Measurements from ENCODE around the gene ECI2.

Gene ECI2

DNA sequence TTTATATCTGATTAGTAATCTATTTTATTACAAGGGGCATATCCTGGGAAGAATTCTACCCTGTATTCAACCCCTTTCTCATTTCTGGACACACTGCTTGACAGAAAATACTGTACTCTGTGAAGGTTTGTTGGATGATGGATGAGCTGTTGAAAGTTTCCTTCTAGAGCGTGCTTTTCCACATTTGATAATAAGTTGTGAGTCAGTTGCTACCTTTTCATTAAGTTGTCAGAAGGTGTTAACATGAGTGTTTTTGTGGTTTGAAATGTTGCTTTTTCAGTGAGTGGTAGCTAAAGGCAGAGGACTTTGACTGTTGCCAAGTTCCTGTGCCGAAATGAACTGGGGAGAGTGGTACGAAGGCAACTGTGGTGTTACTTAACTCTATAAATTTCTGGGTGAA, 3.9 kb upstream of the ECI2 start:
- H3K27ac ChIP-seq (ENCODE audit: extremely low read depth, low read depth, low read length), result no peak overlapping the region
- H3K36me3 ChIP-seq (ENCODE audit: control insufficient read depth in 2 of 2, insufficient read depth in 1 of 2, low read length in 2 of 2), result no peaks in the 10 kb centered on the region
- POLR2A ChIA-PET, result no interaction called here
- CTCF ChIA-PET, result interaction anchor here (0.7 to 1.3 kb wide), 3 partner anchors 13 to 1389 kb away, joined by 3 to 6 read pairs (median 4); partner anchors contain the start of gene MYLK4
- H3K9me3 ChIP-seq (ENCODE audit: control insufficient read depth, insufficient read depth, low read depth, low read length), result no peaks in the 10 kb centered on the region
- H3K4me3 ChIP-seq (ENCODE audit: low read depth, low read length), result no peak overlapping the region
- H3K4me1 ChIP-seq (ENCODE audit: control insufficient read depth, insufficient read depth, low read length), result peaks cover 5% of the 10 kb centered on the region; the same call in 1 of the 2 replicates
- TF ChIP-seq ZNF843 (tag by site-specific recombination; IDR thresholded peaks at IDR 0.05) (peak; percentile 76; the same call in 1 of the 2 replicates), ZNF391 (tag by site-specific recombination; IDR thresholded peaks at IDR 0.05; ENCODE audit: borderline replicate concordance, low read depth) (no peak), ZNF629 (tag by site-specific recombination; IDR thresholded peaks at IDR 0.05) (peak; percentile 70), SETDB1 (IDR thresholded peaks at IDR 0.05; ENCODE audit: insufficient read length, low read length) (no peak), ZNF248 (tag by site-specific recombination; IDR thresholded peaks at IDR 0.05) (no peak), OVOL3 (tag by site-specific recombination; IDR thresholded peaks at IDR 0.05) (no peak), ZBTB17 (tag by site-specific recombination; IDR thresholded peaks at IDR 0.05) (0 out of 2 replicates have a peak, but pooled peaks have one; percentile 28), ZNF837 (tag by site-specific recombination; IDR thresholded peaks at IDR 0.05) (no peak), ZNF146 (tag by site-specific recombination; IDR thresholded peaks at IDR 0.05) (0 out of 2 replicates have a peak, but pooled peaks have one; percentile 17), ZNF624 (tag by site-specific recombination; IDR thresholded peaks at IDR 0.05) (no peak), ZNF600 (tag by site-specific recombination; IDR thresholded peaks at IDR 0.05) (no peak), ZNF202 (tag by site-specific recombination; IDR thresholded peaks at IDR 0.05; ENCODE audit: borderline replicate concordance) (no peak), ZNF221 (tag by site-specific recombination; IDR thresholded peaks at IDR 0.05; ENCODE audit: borderline replicate concordance) (no peak), ZNF132 (tag by site-specific recombination; IDR thresholded peaks at IDR 0.05; ENCODE audit: borderline replicate concordance) (no peak), SP7 (tag by site-specific recombination; IDR thresholded peaks at IDR 0.05) (peak; percentile 100), ZNF350 (tag by site-specific recombination; IDR thresholded peaks at IDR 0.05) (no peak), HOXC10 (CRISPR knock-in tag; IDR thresholded peaks at IDR 0.05) (no peak), ZNF211 (tag by site-specific recombination; IDR thresholded peaks at IDR 0.05; ENCODE audit: low read depth) (no peak), ZNF549 (tag by site-specific recombination; IDR thresholded peaks at IDR 0.05) (no peak), ZEB2 (tag by site-specific recombination; IDR thresholded peaks at IDR 0.05) (no peak), ZNF404 (tag by site-specific recombination; IDR thresholded peaks at IDR 0.05) (no peak), HOXA7 (CRISPR knock-in tag; IDR thresholded peaks at IDR 0.05; ENCODE audit: borderline replicate concordance) (no peak), GLI2 (tag by site-specific recombination; IDR thresholded peaks at IDR 0.05; ENCODE audit: borderline replicate concordance, low read depth) (peak; percentile 85; the same call in 1 of the 2 replicates), KLF10 (tag by site-specific recombination; IDR thresholded peaks at IDR 0.05) (no peak), ZNF184 (tag by site-specific recombination; IDR thresholded peaks at IDR 0.05) (no peak), ZNF654 (tag by site-specific recombination; IDR thresholded peaks at IDR 0.05; ENCODE audit: low read depth) (no peak), FEZF1 (tag by site-specific recombination; IDR thresholded peaks at IDR 0.05) (peak; percentile 77)
- TF ChIP-seq, protein P1, sequence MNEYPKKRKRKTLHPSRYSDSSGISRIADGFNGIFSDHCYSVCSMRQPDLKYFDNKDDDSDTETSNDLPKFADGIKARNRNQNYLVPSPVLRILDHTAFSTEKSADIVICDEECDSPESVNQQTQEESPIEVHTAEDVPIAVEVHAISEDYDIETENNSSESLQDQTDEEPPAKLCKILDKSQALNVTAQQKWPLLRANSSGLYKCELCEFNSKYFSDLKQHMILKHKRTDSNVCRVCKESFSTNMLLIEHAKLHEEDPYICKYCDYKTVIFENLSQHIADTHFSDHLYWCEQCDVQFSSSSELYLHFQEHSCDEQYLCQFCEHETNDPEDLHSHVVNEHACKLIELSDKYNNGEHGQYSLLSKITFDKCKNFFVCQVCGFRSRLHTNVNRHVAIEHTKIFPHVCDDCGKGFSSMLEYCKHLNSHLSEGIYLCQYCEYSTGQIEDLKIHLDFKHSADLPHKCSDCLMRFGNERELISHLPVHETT (tag by site-specific recombination; IDR thresholded peaks at IDR 0.05), result no peak; the same call in 1 of the 2 replicates
- TF ChIP-seq, protein P2, sequence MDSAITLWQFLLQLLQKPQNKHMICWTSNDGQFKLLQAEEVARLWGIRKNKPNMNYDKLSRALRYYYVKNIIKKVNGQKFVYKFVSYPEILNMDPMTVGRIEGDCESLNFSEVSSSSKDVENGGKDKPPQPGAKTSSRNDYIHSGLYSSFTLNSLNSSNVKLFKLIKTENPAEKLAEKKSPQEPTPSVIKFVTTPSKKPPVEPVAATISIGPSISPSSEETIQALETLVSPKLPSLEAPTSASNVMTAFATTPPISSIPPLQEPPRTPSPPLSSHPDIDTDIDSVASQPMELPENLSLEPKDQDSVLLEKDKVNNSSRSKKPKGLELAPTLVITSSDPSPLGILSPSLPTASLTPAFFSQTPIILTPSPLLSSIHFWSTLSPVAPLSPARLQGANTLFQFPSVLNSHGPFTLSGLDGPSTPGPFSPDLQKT (IDR thresholded peaks at IDR 0.05; ENCODE audit: borderline replicate concordance, low read depth, low read length), result no peak
- TF ChIP-seq, protein P3, sequence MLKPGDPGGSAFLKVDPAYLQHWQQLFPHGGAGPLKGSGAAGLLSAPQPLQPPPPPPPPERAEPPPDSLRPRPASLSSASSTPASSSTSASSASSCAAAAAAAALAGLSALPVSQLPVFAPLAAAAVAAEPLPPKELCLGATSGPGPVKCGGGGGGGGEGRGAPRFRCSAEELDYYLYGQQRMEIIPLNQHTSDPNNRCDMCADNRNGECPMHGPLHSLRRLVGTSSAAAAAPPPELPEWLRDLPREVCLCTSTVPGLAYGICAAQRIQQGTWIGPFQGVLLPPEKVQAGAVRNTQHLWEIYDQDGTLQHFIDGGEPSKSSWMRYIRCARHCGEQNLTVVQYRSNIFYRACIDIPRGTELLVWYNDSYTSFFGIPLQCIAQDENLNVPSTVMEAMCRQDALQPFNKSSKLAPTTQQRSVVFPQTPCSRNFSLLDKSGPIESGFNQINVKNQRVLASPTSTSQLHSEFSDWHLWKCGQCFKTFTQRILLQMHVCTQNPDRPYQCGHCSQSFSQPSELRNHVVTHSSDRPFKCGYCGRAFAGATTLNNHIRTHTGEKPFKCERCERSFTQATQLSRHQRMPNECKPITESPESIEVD (tag by site-specific recombination; IDR thresholded peaks at IDR 0.05), result peak; percentile 84
- TF ChIP-seq, protein P4, sequence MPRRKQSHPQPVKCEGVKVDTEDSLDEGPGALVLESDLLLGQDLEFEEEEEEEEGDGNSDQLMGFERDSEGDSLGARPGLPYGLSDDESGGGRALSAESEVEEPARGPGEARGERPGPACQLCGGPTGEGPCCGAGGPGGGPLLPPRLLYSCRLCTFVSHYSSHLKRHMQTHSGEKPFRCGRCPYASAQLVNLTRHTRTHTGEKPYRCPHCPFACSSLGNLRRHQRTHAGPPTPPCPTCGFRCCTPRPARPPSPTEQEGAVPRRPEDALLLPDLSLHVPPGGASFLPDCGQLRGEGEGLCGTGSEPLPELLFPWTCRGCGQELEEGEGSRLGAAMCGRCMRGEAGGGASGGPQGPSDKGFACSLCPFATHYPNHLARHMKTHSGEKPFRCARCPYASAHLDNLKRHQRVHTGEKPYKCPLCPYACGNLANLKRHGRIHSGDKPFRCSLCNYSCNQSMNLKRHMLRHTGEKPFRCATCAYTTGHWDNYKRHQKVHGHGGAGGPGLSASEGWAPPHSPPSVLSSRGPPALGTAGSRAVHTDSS (tag by site-specific recombination; IDR thresholded peaks at IDR 0.05), result no peak
- TF ChIP-seq, protein P5, sequence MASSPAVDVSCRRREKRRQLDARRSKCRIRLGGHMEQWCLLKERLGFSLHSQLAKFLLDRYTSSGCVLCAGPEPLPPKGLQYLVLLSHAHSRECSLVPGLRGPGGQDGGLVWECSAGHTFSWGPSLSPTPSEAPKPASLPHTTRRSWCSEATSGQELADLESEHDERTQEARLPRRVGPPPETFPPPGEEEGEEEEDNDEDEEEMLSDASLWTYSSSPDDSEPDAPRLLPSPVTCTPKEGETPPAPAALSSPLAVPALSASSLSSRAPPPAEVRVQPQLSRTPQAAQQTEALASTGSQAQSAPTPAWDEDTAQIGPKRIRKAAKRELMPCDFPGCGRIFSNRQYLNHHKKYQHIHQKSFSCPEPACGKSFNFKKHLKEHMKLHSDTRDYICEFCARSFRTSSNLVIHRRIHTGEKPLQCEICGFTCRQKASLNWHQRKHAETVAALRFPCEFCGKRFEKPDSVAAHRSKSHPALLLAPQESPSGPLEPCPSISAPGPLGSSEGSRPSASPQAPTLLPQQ (tag by site-specific recombination; IDR thresholded peaks at IDR 0.05), result no peak
- TF ChIP-seq, protein P6, sequence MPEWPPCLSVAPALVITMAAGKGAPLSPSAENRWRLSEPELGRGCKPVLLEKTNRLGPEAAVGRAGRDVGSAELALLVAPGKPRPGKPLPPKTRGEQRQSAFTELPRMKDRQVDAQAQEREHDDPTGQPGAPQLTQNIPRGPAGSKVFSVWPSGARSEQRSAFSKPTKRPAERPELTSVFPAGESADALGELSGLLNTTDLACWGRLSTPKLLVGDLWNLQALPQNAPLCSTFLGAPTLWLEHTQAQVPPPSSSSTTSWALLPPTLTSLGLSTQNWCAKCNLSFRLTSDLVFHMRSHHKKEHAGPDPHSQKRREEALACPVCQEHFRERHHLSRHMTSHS (tag by site-specific recombination; IDR thresholded peaks at IDR 0.05), result peak; percentile 89
